Keratinocyte (primary cell): ENCODE measurements around the gene INTS1.

Experiments used
- EZH2 ChIP-seq: IDR thresholded peaks from one replicate; pipeline ENCODE4 v1.6.1; 2012; ENCODE audit warnings: inconsistent platforms, mild to moderate bottlenecking, low read length, moderate library complexity
- TF ChIP-seq, protein P1 (sequence below), 3 experiments: IDR thresholded peaks in 1 of 3; conservative IDR thresholded peaks in 1 of 3; optimal IDR thresholded peaks in 1 of 3; 2 replicates in 2 of 3; 3 replicates in 1 of 3; pipeline versions ENCODE3 to v1.5.1; 2011; ENCODE audit warnings: low read length in 3 of 3, mild to moderate bottlenecking in 3 of 3, moderate library complexity in 2 of 3, control low read depth in 1 of 3, inconsistent platforms in 1 of 3; ENCODE audit not compliant: insufficient read depth in 2 of 3; ENCODE audit errors: extremely low read depth in 1 of 3

DNA sequence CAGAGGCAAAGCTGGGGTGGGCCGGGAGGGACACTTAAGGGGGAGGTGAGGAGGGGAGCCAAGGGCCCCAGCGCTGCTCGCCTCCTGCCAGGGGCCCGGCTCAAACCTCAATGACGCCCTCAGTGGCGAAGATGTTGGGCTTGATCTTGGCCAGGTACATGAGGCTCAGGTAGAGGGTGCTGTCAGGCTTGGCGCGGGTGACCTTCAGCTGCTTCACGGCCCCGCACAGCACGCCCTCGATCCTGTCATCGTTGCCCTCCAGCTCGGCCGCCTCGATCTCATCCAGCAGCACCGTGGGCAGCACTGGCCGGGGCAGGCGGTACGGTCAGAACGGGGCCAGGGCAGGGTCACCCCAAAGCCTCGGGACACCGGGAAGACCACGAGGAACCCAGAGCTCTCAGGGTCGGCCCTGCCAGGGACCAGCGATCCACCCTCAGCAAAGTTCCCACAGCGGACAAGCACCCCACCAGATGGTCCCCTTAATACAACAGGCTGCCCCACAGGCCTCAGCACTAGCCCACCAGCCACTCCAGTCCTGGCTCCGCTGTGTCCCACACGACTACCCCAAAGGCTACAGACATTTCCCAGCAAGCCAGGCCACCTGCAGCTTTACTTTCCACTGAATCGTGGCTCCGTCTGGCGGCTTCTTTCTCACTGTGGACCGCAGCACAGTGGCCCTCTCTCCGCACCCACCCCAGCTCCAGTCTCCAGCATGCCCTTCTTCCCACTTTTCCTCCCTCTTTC lies 4.0 kb downstream of the INTS1 start:
- TF ChIP-seq, protein P1, sequence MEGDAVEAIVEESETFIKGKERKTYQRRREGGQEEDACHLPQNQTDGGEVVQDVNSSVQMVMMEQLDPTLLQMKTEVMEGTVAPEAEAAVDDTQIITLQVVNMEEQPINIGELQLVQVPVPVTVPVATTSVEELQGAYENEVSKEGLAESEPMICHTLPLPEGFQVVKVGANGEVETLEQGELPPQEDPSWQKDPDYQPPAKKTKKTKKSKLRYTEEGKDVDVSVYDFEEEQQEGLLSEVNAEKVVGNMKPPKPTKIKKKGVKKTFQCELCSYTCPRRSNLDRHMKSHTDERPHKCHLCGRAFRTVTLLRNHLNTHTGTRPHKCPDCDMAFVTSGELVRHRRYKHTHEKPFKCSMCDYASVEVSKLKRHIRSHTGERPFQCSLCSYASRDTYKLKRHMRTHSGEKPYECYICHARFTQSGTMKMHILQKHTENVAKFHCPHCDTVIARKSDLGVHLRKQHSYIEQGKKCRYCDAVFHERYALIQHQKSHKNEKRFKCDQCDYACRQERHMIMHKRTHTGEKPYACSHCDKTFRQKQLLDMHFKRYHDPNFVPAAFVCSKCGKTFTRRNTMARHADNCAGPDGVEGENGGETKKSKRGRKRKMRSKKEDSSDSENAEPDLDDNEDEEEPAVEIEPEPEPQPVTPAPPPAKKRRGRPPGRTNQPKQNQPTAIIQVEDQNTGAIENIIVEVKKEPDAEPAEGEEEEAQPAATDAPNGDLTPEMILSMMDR (optimal IDR thresholded peaks at IDR 0.05 in 1 of 3, IDR thresholded peaks at IDR 0.05 in 1 of 3, conservative IDR thresholded peaks at IDR 0.05 in 1 of 3; ENCODE audit: extremely low read depth in 1 of 3, insufficient read depth in 2 of 3, low read length in 3 of 3) = no peak
- no peak for TF ChIP-seq EZH2
